ENCODE measurements around the gene ZCCHC4.

The ZCCHC4 gene

GRCh38 chr4:25312496-25313200, at the start of gene ZCCHC4:
Gene ZCCHC4, plus strand, starts transcription at chr4:25312774. Its CDS starts 36 bp downstream, at chr4:25312810.
- peak; percentile 86 to 90 for DNase-seq

DNA sequence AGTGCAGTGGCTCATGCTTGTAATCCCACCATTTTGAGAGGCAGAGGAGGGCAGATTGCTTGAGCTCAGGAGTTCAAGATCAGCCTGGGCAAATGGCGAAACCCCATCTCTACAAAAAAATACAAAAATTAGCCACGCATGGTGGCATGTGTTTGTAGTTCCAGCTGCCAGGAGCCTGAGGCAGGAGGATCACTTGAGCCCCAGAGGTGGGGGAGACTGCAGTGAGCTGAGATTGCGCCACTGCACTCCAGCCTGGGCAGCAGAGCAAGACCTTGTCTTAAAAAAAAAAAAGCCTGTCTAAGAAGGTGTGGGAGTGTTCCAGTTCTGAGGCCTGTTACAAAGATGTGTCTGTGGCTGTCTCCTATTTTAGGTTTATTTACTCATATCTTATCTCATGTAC, 40.7 kb upstream of the ZCCHC4 start:
- DNase-seq = no peak

DNA sequence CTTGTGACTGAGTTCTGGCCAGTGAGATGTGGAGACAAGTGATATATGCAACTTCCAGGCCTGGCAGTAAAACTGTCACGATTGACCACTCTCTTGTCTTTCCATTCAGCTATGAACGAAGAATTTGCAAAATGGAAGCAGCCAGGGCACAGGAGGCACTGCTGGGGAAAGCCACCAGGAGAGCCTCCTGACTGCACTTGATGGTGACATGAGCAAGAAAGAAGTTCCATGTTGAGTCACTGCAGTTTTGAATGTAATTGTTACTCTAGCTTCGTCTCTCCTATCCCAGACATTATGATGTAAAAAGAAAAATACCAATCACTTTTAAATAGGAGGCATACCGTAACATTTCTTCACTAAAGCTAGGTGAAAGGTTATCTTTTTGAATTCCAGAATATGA, 32.4 kb upstream of the ZCCHC4 start:
- no peak for DNase-seq

DNA sequence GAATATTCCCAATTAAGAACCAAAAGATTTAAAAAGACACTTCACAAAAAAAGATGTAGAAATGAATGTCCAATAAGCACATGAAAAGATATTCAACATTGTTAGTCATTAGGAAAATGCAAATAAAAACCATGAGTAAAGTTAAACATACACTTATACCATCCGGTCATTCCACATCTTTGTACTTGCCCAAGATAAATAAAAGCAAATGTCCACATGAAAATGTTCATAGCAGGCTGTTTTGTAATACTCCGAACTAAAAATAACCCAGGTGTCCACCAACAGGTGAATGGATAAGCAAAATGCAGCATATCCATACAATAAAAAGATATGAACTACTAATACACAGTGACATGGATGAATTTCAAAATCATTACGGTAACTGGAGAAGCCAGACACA, 28.6 kb upstream of the ZCCHC4 start:
- no peak for DNase-seq

GRCh38 chr4:25284466-25284865, 28.1 kb upstream of the ZCCHC4 start:
- no peak for DNase-seq

DNA sequence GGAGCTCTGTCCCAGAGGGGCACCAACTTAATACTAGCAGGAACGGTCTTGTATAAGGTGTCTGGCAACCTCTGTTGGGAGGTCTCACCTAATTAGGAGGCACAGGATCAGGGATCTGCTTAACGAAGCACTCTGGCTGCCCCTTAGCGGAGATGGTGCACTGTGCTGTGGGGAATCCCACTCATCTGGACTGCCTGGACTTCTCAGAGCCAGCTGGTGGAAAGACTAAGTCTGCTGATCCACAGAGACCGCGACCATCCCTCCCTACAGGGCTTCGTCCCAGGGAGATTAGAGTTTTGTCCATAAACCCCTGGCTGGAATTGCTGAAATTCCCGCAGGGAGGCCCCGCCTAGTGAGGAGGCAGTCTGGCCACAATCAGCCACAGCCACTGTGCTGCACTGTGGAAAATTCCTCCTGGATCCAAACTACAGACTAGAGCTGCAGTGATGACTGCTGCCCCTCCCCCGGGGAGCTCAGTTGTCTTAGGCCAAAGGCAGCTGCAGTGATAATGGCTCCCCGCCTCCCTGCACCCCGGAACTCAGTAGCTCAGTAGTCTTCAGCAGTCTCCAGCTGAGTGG, 22.0 kb upstream of the ZCCHC4 start:
- DNase-seq = no peak

- DNase-seq = no peak
Observed at GRCh38 chr4:25291158-25291733, 21.3 kb upstream of the ZCCHC4 start.

- DNase-seq = no peak
Observed at GRCh38 chr4:25297528-25298242, 14.9 kb upstream of the ZCCHC4 start.

GRCh38 chr4:25299476-25300203, 12.9 kb upstream of the ZCCHC4 start:
- DNase-seq = no peak

GRCh38 chr4:25301471-25301870, 11.1 kb upstream of the ZCCHC4 start:
- no peak for DNase-seq

DNA sequence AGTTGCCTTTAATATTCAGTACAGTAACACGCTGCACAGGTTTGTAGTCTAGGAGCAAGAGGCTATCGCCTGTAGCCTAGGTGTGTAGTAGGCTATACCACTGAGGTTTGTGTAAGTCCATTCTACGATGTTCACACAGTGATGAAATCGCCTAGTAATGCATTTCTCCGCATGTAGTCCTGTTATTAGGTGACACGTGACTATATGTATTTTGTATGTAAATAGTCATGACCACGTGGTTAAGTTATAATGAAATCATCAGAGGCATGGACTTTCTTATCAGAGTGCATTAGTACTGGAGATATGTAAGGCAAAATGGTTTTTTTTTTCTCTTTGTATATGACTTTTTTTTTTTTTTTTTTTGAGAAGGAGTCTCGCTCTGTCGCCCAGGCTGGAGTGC, 9.9 kb upstream of the ZCCHC4 start:
- no peak for DNase-seq

DNA sequence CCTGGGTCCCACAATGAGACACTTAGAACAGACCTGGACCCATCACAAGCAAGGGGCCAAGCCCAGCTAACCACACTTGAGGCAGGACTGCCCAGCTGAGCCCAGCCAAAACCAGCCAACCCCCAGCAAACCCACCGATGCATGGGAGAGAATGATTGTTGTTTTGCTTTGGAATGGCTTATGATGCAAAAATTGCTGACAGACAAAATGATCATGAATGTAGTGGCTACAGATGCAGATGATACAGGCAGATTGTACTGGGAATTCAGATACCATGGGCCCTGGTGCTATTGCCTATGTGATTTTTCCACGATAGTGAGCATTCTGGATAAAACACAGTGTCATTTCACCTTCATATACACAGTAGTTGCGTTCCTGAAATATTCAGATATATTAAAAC, 9.0 kb upstream of the ZCCHC4 start:
- no peak for DNase-seq

GRCh38 chr4:25306518-25307057, 6.0 kb upstream of the ZCCHC4 start:
- no peak for DNase-seq

- no peak for DNase-seq
Observed at GRCh38 chr4:25307596-25307995, 5.0 kb upstream of the ZCCHC4 start.

DNA sequence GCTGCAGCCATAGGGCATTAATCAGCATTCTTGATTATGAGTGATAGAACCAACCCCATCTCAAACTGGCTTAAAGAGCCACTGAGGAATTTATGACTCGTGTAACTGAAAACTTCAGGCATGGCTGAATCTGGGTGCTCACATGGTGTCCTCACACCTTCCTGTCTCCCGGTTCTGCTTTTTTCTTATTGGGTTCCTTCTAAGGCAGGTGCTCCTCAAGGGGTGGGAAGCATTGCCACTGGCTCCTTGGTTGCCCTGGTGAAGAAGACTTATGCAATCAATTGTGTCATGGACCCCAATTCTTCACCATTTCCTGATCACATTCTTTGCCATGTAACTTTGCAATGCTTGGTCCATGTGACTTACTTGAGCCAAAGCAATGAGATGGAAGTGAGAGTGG, 4.3 kb upstream of the ZCCHC4 start:
- DNase-seq = no peak

DNA sequence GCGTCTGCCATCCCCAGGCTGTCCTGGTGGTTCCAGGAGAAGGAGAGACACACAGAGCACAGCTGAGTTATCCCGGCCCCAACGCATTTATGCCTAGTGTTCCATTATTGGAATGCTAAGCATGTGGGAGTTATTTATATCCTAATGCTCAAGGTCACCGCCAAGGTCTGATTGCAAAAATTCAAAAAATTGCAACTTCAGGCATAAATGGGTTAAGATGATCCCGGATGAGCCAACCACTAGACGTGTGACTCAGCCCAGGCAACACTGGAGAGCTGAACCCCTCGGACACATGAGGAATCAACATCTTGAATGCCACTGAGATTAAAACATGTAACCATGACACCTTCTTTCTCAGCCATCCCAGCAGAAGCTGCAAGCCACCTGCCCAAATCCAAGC, 3.8 kb upstream of the ZCCHC4 start:
- DNase-seq = no peak

DNA sequence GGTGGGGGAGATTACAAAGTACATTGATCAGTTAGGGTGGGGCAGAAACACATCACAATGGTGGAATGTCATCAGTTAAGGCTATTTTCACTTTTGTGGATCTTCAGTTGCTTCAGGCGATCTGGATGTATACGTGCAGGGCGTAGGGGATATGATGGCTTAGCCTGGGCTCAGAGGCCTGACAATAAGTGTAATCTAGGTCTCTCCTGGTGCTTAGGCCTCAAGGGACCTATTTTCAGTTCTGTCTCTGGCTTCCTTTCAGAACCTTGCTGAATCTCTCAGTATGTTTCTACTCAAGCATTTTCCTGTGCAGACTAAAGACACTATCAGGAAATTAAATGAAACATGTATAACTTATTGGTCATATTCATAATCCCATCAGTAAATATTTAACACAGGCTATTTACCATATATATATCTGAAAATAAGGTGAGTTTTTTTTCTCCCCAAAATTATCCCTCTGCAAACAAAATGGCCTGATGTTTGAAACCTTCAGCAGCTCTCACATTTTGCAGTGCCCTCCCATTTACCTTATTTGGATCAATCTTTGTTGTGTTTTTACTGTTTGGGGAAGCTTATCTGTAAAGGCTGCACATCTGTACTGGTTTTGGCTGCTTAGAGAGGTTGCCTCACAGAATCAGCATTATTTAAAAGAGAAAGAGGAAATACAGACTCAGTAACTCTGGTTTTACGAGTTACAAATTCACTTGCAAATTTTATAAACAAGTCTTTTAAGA, 2.3 kb upstream of the ZCCHC4 start:
- no peak for DNase-seq

DNA sequence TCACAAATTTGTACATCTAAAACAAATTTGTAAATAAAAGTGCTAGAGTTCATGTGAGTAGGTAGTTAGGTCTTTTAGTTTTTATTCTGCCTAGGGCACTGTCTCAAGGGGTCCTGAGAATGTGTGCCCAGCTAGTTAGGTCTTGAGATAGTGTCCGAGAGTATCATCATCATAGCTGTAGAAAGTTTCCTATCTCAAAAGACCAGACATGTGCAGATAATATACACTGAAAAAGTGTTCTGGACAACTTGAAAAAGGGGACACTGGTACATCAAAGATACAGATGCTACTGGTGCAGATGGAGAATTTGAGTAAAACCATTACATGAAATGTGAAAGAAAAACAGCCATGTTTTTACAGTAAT, 1.8 kb upstream of the ZCCHC4 start:
- DNase-seq = no peak

DNA sequence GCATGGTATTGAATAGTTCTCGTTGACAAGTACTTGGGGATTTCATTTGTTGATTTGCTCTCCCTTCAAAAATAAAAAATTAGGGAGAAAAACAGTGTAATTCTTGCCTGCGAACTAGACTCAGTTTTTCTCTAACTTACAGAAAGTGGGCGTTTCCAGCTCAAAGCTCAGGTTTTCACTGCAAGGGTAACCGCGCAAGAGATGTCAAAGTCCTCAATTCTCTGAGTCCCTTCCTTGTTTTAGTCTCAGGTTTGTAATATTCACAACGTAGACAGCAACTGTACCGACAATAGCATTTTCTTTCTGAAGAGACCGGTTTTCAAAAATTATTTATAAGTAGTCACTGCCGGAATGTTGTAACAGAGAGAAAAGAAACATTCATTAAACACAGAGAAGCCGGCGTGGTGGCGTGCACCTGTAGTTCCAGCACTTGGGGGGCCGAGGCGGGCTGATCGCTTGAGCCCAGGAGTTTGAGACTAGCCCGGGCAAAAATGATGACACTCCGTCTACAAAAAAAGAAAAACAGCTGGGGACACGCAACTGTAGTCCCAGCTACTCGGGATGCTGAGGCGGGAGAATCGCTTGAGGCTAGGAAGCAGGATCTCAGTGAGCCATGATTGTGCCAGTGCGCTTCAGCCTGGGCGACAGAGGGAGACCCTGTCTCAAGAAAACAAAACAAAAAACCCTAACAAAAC, 774 bp downstream of the ZCCHC4 start:
- DNase-seq = peak in 1 of 2 donors; percentile 7

GRCh38 chr4:25320336-25320735, 7.8 kb downstream of the ZCCHC4 start:
- no peak for DNase-seq

GRCh38 chr4:25320773-25321172, 8.2 kb downstream of the ZCCHC4 start:
- no peak for DNase-seq

GRCh38 chr4:25321703-25322102, 9.1 kb downstream of the ZCCHC4 start:
- no peak for DNase-seq

Measured in CD4-positive, alpha-beta T cell treated with Interleukin-1 beta for 1 hour (primary cell).